Measurements from ENCODE around the gene FBXO48. TPM values are rescaled to one million over a fixed set of nuclear protein-coding genes. Genes with fewer than 3 reads are reported as not detected.

FBXO48 gene
- total RNA-seq, 1 donor from 2014 or later = 0.81 TPM

- no peak overlapping the region for H3K27ac Mint-ChIP-seq (ENCODE audit: unreplicated experiment)
- H3K36me3 Mint-ChIP-seq (ENCODE audit: unreplicated experiment) = no peaks in the 10 kb centered on the region
- H3K4me1 Mint-ChIP-seq (ENCODE audit: low read depth, unreplicated experiment) = peaks cover 7% of the 10 kb centered on the region
- H3K27me3 Mint-ChIP-seq (ENCODE audit: unreplicated experiment) = no peaks in the 10 kb centered on the region
- H3K4me3 Mint-ChIP-seq (ENCODE audit: unreplicated experiment) = no peak overlapping the region
- peaks cover 2% of the 10 kb centered on the region for H3K9me3 Mint-ChIP-seq (ENCODE audit: unreplicated experiment)
- no peak for TF ChIP-seq CTCF (IDR thresholded peaks at IDR 0.05; ENCODE audit: partially characterized antibody, unreplicated experiment)
- DNase-seq = no peak
Measured at GRCh38 chr2:68438455-68439303, 28.4 kb downstream of the FBXO48 start.

DNA sequence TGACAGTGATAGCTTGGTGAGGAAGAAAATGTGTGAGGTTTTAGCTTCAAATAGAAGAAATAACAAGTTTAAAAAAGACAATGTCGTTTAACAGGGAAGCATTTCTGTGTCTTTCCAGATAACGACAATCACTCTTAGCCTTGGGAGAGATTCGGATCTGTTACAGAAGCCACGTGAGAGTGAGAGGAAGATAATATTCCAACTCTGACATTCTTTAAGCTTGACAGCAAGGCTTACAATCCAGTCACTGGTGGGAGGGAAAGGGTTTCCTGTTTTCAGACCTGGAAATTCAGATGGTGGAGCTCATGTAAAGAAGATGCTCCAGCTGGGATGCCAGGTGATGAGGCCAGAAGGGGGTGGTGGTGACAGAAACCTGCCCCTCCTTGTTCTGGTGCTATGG, 30.8 kb downstream of the FBXO48 start:
- no peak for DNase-seq
- Mint-ChIP-seq H3K27ac (ENCODE audit: unreplicated experiment) (no peak overlapping the region), H3K4me3 (ENCODE audit: unreplicated experiment) (no peak overlapping the region), H3K36me3 (ENCODE audit: unreplicated experiment) (no peaks in the 10 kb centered on the region), H3K4me1 (ENCODE audit: low read depth, unreplicated experiment) (peaks cover 7% of the 10 kb centered on the region), H3K27me3 (ENCODE audit: unreplicated experiment) (no peaks in the 10 kb centered on the region), H3K9me3 (ENCODE audit: unreplicated experiment) (peaks cover 2% of the 10 kb centered on the region)
- no peak for TF ChIP-seq CTCF (IDR thresholded peaks at IDR 0.05; ENCODE audit: partially characterized antibody, unreplicated experiment)

DNA sequence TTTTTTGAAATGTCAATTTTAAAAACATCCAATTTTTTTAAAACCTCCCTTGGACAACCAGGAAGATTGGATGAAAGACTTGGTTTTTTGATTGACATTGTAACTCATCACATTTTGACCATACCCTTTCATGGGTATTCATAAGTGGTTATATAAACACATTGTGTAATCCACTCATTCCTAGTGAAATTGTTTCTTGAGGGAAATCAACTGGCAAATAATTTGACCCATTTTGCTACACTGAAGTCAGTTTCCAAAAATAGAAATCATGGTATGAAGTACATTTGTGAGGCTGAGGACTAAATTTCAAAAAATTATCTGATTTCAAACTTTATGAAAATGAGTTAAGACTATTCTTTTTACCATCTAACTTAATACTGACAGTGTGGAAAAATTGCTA, 31.5 kb downstream of the FBXO48 start:
- DNase-seq = no peak
- Mint-ChIP-seq H3K36me3 (ENCODE audit: unreplicated experiment) (no peaks in the 10 kb centered on the region), H3K4me1 (ENCODE audit: low read depth, unreplicated experiment) (peaks cover 7% of the 10 kb centered on the region), H3K27ac (ENCODE audit: unreplicated experiment) (no peak overlapping the region), H3K9me3 (ENCODE audit: unreplicated experiment) (peaks cover 2% of the 10 kb centered on the region), H3K4me3 (ENCODE audit: unreplicated experiment) (no peak overlapping the region), H3K27me3 (ENCODE audit: unreplicated experiment) (no peaks in the 10 kb centered on the region)
- no peak for TF ChIP-seq CTCF (IDR thresholded peaks at IDR 0.05; ENCODE audit: partially characterized antibody, unreplicated experiment)

- Mint-ChIP-seq H3K27ac (ENCODE audit: unreplicated experiment) (no peak overlapping the region), H3K36me3 (ENCODE audit: unreplicated experiment) (no peaks in the 10 kb centered on the region), H3K4me1 (ENCODE audit: low read depth, unreplicated experiment) (peaks cover 7% of the 10 kb centered on the region), H3K27me3 (ENCODE audit: unreplicated experiment) (no peaks in the 10 kb centered on the region), H3K4me3 (ENCODE audit: unreplicated experiment) (no peak overlapping the region), H3K9me3 (ENCODE audit: unreplicated experiment) (peaks cover 2% of the 10 kb centered on the region)
- DNase-seq = no peak
- no peak for TF ChIP-seq CTCF (IDR thresholded peaks at IDR 0.05; ENCODE audit: partially characterized antibody, unreplicated experiment)
Measured at GRCh38 chr2:68434981-68435380, 32.1 kb downstream of the FBXO48 start.

All from glutamatergic neuron (in vitro differentiated cells).